Panc1 (cell line): ENCODE data around the gene EREG. TPM values are rescaled to one million over a fixed set of nuclear protein-coding genes. Genes with fewer than 3 reads are reported as not detected.
"Not testable (repeated sequence)": the region's sequence is repeated elsewhere in the genome, so short reads cannot be mapped to it uniquely, and the experiment has no call there.

Source experiments
- ATAC-seq: fragments of 200-7000 bp; cut with Tn5 transposase; 2 replicates; pipeline ENCODE4 v1.9.1; 2020; ENCODE audit warnings: mild to moderate bottlenecking, moderate library complexity
- BruUV-seq: library from RNA; stranded (reverse); fragments of 400-500 nt; replicated peaks from 2 replicates; lab custom pipeline; 2021; lab: Mats Ljungman, UMichigan
- CTCF ChIA-PET: fragments of 300-600 bp; sonication (Branson Sonifier 250); formaldehyde crosslinking; loops from one replicate; lab custom pipeline; 2022; ENCODE audit warnings: antibody characterized with exemption; lab: Charles Lee
- POLR2A ChIA-PET: fragments of 300-600 bp; sonication (Branson Sonifier 250); formaldehyde crosslinking; loops from one replicate; lab custom pipeline; 2022; ENCODE audit warnings: antibody characterized with exemption; lab: Charles Lee
- DNase-seq: peaks from one replicate; pipeline ENCODE4 v3.0.0-alpha.2; 2010; ENCODE audit warnings: low read depth, low spot score
- H3K27ac ChIP-seq: 2 replicates; pipeline ENCODE4 v1.5.1; 2011; ENCODE audit warnings: mild to moderate bottlenecking, low read length, inconsistent platforms
- H3K27me3 ChIP-seq: fragments of 200-500 bp; sonication (Bioruptor generic); 2 replicates; pipeline ENCODE4 v1.6.0; 2014; ENCODE audit warnings: low read length, inconsistent platforms; ENCODE audit not compliant: control insufficient read depth, insufficient read depth
- H3K36me3 ChIP-seq: fragments of 200-500 bp; sonication (Bioruptor generic); 2 replicates; pipeline ENCODE4 v1.5.1; 2014; ENCODE audit warnings: inconsistent platforms, mild to moderate bottlenecking, low read length, moderate library complexity; ENCODE audit not compliant: control insufficient read depth, insufficient read depth
- H3K4me1 ChIP-seq: 2 replicates; pipeline ENCODE4 v1.5.1; 2011; ENCODE audit warnings: inconsistent platforms, mild to moderate bottlenecking, low read length, moderate library complexity; ENCODE audit not compliant: control insufficient read depth, insufficient read depth
- H3K4me3 ChIP-seq, 2 experiments: 2 replicates each; pipeline ENCODE4 v1.5.1; 2011 to 2012; ENCODE audit warnings: low read depth in 2 of 2, low read length in 2 of 2, mild to moderate bottlenecking in 2 of 2, inconsistent platforms in 1 of 2, moderate library complexity in 1 of 2
- H3K9me3 ChIP-seq: fragments of 200-500 bp; sonication (Bioruptor generic); 2 replicates; pipeline ENCODE4 v1.5.1; 2014; ENCODE audit warnings: low read depth, mild to moderate bottlenecking, inconsistent platforms, low read length, moderate library complexity; ENCODE audit not compliant: control insufficient read depth, insufficient read depth
- CTCF ChIP-seq: fragments of 450-650 bp; IDR thresholded peaks from 2 replicates; pipeline ENCODE4 v1.5.1; 2017; ENCODE audit warnings: mild to moderate bottlenecking
- POLR2AphosphoS5 ChIP-seq: IDR thresholded peaks from 2 replicates; pipeline ENCODE4 v1.6.1; 2012; ENCODE audit warnings: mild to moderate bottlenecking, low read depth, low read length, moderate library complexity
- REST ChIP-seq, 2 experiments: IDR thresholded peaks; 2 replicates each; pipeline ENCODE4 v1.6.1; 2011 to 2012; ENCODE audit warnings: low read depth in 2 of 2, control low read depth in 1 of 2, low read length in 1 of 2, mild to moderate bottlenecking in 1 of 2, moderate library complexity in 1 of 2; ENCODE audit not compliant: insufficient read depth in 1 of 2
- SIN3A ChIP-seq: IDR thresholded peaks from 2 replicates; pipeline ENCODE4 v1.6.1; 2012; ENCODE audit warnings: low read depth, mild to moderate bottlenecking, low read length, moderate library complexity, borderline replicate concordance; ENCODE audit not compliant: insufficient read depth
- TCF7L2 ChIP-seq: IDR thresholded peaks from 2 replicates; pipeline ENCODE4 v1.6.1; 2011; ENCODE audit warnings: mild to moderate bottlenecking, low read depth, low read length, inconsistent platforms
- in situ Hi-C: cut with HindIII; loops from 2 replicates; pipeline ENCODE4 v1.10.0; 2016; ENCODE audit warnings: low sequenced_read_pairs, low pct_unique_long_range_greater_than_20kb
- intact Hi-C: fragments of 100-400 bp; cut with micrococcal nuclease; formaldehyde crosslinking; loops from one replicate; pipeline ENCODE4 v1.10.0; 2022; ENCODE audit not compliant: unreplicated experiment
- total RNA-seq: library from RNA; stranded (reverse); gene quantifications from one replicate; pipeline ENCODE4 v1.2.1, GENCODE V29; 2021; ENCODE audit not compliant: unreplicated experiment

Gene EREG
- total RNA-seq, 1 experiment from 2014 or later: 2.1 TPM

GRCh38 chr4:74338792-74339333 is 26.1 kb upstream of the EREG start:
- BruUV-seq: no TSS peak
- POLR2A ChIA-PET: no interaction called here
- no peaks in the 10 kb centered on the region for H3K9me3 ChIP-seq
- in situ Hi-C loops (no loop called here), intact Hi-C loops (no loop called here)
- no peaks in the 10 kb centered on the region for H3K4me1 ChIP-seq
- H3K27me3 ChIP-seq: no peaks in the 10 kb centered on the region
- CTCF ChIA-PET: no interaction called here
- H3K4me3 ChIP-seq: no peak overlapping the region
- TF ChIP-seq REST (IDR thresholded peaks at IDR 0.05; ENCODE audit: insufficient read depth in 1 of 2, low read depth in 2 of 2, low read length in 1 of 2): no peak
- TF ChIP-seq TCF7L2: no peak
- TF ChIP-seq SIN3A: no peak
- no peak for TF ChIP-seq POLR2AphosphoS5
- ATAC-seq (no peak), DNase-seq (no peak)
- H3K27ac ChIP-seq: no peak overlapping the region
- H3K36me3 ChIP-seq: no peaks in the 10 kb centered on the region

- no peaks in the 10 kb centered on the region for H3K4me1 ChIP-seq
- POLR2A ChIA-PET: no interaction called here
Measured at GRCh38 chr4:74339501-74339900, 25.4 kb upstream of the EREG start.

GRCh38 chr4:74340421-74340820 is 24.5 kb upstream of the EREG start:
- DNase-seq, H3K4me1 ChIP-seq, H3K27me3 ChIP-seq, H3K4me3 ChIP-seq, intact Hi-C loops, H3K9me3 ChIP-seq, H3K27ac ChIP-seq, POLR2A ChIA-PET, H3K36me3 ChIP-seq, CTCF ChIA-PET, ATAC-seq, in situ Hi-C loops, BruUV-seq: not testable (repeated sequence)

More at GRCh38 chr4:74339501-74339900, 25.4 kb upstream of the EREG start:
- H3K27ac ChIP-seq: no peak overlapping the region
- CTCF ChIA-PET: no interaction called here
- H3K4me3 ChIP-seq: no peak overlapping the region
- H3K27me3 ChIP-seq: no peaks in the 10 kb centered on the region
- H3K36me3 ChIP-seq: no peaks in the 10 kb centered on the region
- BruUV-seq: no TSS peak
- TF ChIP-seq CTCF (no peak), TCF7L2 (no peak), POLR2AphosphoS5 (no peak), REST (IDR thresholded peaks at IDR 0.05; ENCODE audit: insufficient read depth in 1 of 2, low read depth in 2 of 2, low read length in 1 of 2) (no peak), SIN3A (no peak)
- no peaks in the 10 kb centered on the region for H3K9me3 ChIP-seq
- DNase-seq (no peak), ATAC-seq (no peak)
- in situ Hi-C loops (no loop called here), intact Hi-C loops (no loop called here)
